Peyer's patch (tissue), 4 donors: Measurements from ENCODE around the gene ARHGAP35. TPM values are rescaled to one million over a fixed set of nuclear protein-coding genes. Genes with fewer than 3 reads are reported as not detected.
A peak's percentile ranks its signal among the peaks of the same experiment; 100 is the strongest.
"Not testable (repeated sequence)": the region's sequence is repeated elsewhere in the genome, so short reads cannot be mapped to it uniquely, and the experiment has no call there.

Source experiments
- DNase-seq, 3 donors: peaks; one replicate each; pipeline ENCODE4 v3.0.0-alpha.2; 2017 to 2019
- H3K27ac ChIP-seq, 4 donors: fragments of 200-600 bp; sonication (generic); one replicate each; pipeline ENCODE4 v1.5.1; 2016 to 2019
- H3K27me3 ChIP-seq, 2 donors: fragments of 200-600 bp; sonication (generic); one replicate each; pipeline ENCODE4 v1.5.1; 2019
- H3K36me3 ChIP-seq, 3 donors: fragments of 200-600 bp; sonication (generic); one replicate each; pipeline ENCODE4 v1.5.1; 2016 to 2019
- H3K4me1 ChIP-seq, 4 donors: fragments of 200-600 bp; sonication (generic); one replicate each; pipeline ENCODE4 v1.5.1; 2016 to 2019
- H3K4me3 ChIP-seq, 4 donors: fragments of 200-600 bp; sonication (generic); 1 replicate in 3 of 4; 2 replicates in 1 of 4; pipeline ENCODE4 v1.5.1; 2016 to 2019; ENCODE audit warnings: mild to moderate bottlenecking in 1 of 4
- H3K9me3 ChIP-seq, 4 donors: fragments of 200-600 bp; sonication (generic); one replicate each; pipeline ENCODE4 v1.5.1; 2016 to 2019; ENCODE audit warnings: mild to moderate bottlenecking in 1 of 4
- POLR2A ChIP-seq, 2 donors: fragments of 450-650 bp; IDR thresholded peaks; one replicate each; pipeline ENCODE4 v1.5.1; 2017; ENCODE audit warnings: antibody characterized with exemption in 2 of 2, mild to moderate bottlenecking in 2 of 2, moderate library complexity in 2 of 2
- total RNA-seq, 4 donors: library from RNA; depleted of rRNA; stranded (reverse); fragments of >200 nt; gene quantifications; one replicate each; pipeline ENCODE4 v1.1.0, GENCODE V29; 2016
- TF ChIP-seq, protein P1 (sequence below), 6 experiments: fragments of 450-650 bp in 4 of 6; fragments of 200-600 bp in 2 of 6; sonication (generic) in 1 of 6; IDR thresholded peaks; one replicate each; pipeline ENCODE4 v1.5.1; 2017 to 2019; ENCODE audit warnings: antibody characterized with exemption in 6 of 6, mild to moderate bottlenecking in 3 of 6, moderate library complexity in 1 of 6

ARHGAP35 gene
- total RNA-seq, 4 donors from 2014 or later: 41.3 to 100 (median 85.4) TPM

DNA sequence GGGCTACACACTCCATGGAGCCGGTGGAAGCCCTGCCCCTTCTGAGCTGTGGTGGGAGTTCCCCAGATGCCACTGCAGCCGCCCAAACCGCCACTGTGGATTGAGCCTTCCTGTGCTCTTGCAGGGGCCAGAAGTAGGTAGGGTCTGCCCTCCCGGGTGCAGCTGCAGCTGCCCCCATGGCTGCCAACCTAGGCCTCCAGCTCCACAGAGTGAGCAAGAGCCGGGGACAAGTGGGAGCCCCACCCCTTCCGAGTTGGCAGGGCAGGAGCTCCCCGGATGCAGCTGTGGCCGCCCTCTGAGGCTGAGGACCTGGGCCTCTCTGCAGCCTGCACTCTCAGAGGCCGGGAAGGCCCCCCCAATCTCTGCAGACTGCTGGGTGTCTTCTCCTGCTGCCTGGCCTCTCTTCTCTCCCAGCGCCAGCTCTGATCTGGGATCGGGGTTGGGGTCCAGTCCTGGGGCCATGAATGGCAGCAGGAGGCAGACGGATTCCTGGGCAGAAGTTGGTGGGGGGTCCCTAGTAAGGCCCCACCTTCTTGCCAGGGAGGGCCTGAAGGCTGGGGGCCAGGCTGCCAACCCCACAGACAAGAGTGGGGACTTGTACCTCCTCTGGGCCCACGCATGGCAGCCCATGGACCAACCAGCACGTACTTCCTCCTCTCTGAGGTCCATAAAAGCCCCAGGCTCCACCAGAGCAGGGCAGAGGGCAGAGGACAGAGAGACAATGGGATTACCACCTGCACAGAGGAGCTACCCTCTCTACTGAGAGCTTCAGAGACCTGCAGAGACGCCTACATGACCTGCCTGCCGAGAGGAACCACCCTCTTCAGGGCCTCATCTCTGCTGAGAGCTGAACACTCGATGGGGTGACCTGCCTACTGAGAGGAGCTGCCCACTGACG is 39.0 kb upstream of the ARHGAP35 start:
- peak overlapping the region; percentile 18 to 83 (median 66) for H3K27ac ChIP-seq
- H3K9me3 ChIP-seq: no peaks in the 10 kb centered on the region
- peaks cover 7 to 25% (median 16%) of the 10 kb centered on the region in 4 donors for H3K4me1 ChIP-seq
- H3K36me3 ChIP-seq: no peaks in the 10 kb centered on the region
- TF ChIP-seq, protein P1, sequence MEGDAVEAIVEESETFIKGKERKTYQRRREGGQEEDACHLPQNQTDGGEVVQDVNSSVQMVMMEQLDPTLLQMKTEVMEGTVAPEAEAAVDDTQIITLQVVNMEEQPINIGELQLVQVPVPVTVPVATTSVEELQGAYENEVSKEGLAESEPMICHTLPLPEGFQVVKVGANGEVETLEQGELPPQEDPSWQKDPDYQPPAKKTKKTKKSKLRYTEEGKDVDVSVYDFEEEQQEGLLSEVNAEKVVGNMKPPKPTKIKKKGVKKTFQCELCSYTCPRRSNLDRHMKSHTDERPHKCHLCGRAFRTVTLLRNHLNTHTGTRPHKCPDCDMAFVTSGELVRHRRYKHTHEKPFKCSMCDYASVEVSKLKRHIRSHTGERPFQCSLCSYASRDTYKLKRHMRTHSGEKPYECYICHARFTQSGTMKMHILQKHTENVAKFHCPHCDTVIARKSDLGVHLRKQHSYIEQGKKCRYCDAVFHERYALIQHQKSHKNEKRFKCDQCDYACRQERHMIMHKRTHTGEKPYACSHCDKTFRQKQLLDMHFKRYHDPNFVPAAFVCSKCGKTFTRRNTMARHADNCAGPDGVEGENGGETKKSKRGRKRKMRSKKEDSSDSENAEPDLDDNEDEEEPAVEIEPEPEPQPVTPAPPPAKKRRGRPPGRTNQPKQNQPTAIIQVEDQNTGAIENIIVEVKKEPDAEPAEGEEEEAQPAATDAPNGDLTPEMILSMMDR (IDR thresholded peaks at IDR 0.05): no peak
- TF ChIP-seq POLR2A (IDR thresholded peaks at IDR 0.05): no peak
- H3K27me3 ChIP-seq: no peaks in the 10 kb centered on the region
- H3K4me3 ChIP-seq: no peak overlapping the region
- DNase-seq: peak in 2 of 3 donors; percentile 85 to 86

DNA sequence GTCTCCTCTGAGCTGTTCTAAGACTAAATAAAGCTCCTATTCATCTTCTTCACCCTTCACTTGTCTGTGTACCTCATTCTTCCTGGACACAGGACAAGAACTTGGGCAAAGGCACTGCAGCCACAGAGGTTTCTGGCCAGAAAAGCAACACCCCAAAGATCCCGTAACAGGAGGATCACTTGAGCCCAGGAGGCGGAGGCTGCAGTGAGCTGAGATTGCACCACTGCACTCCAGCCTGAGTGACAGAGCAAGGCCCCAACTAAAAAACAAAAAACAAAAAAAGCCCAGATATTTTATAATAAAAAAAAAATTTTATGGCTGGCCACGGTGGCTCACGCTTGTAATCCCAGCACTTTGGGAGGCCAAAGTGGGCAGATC is 38.4 kb upstream of the ARHGAP35 start:
- H3K27ac ChIP-seq: peak overlapping the region in 3 of 4 donors; percentile 56 to 83 (median 77)

DNA sequence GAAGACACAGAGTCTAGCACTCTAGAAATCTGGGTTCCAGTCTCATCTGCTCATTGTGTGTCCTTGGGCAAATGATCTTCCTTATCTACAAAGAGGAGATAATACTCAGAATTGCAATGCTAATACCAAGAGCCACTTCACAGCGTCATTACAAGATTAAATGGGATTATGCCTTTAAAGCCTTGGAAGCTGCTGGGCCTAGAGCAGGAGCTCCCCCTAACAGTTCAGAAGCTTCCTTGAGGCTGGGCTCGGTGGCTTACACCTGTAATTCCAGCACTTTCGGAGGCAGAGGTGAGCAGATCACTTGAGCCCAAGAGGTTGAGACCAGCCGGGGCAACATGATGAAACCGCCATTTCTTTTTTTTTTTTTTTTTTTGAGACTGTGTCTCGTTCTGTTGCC is 37.7 kb upstream of the ARHGAP35 start:
- Histone ChIP-seq H3K27ac (peak overlapping the region in 1 of 4 donors; percentile 83), H3K27me3 (no peaks in the 10 kb centered on the region), H3K4me3 (no peak overlapping the region), H3K9me3 (no peaks in the 10 kb centered on the region), H3K36me3 (no peaks in the 10 kb centered on the region), H3K4me1 (peaks cover 7 to 25% (median 16%) of the 10 kb centered on the region in 4 donors)
- DNase-seq: no peak
- TF ChIP-seq POLR2A (IDR thresholded peaks at IDR 0.05): no peak
- TF ChIP-seq, protein P1 (IDR thresholded peaks at IDR 0.05): no peak

More for the DNA sequence above, 38.4 kb upstream of the ARHGAP35 start:
- not testable (repeated sequence) for H3K36me3 ChIP-seq, DNase-seq, H3K9me3 ChIP-seq, H3K4me3 ChIP-seq, H3K27me3 ChIP-seq
- H3K4me1 ChIP-seq: peaks cover 7 to 25% (median 16%) of the 10 kb centered on the region in 4 donors

DNA sequence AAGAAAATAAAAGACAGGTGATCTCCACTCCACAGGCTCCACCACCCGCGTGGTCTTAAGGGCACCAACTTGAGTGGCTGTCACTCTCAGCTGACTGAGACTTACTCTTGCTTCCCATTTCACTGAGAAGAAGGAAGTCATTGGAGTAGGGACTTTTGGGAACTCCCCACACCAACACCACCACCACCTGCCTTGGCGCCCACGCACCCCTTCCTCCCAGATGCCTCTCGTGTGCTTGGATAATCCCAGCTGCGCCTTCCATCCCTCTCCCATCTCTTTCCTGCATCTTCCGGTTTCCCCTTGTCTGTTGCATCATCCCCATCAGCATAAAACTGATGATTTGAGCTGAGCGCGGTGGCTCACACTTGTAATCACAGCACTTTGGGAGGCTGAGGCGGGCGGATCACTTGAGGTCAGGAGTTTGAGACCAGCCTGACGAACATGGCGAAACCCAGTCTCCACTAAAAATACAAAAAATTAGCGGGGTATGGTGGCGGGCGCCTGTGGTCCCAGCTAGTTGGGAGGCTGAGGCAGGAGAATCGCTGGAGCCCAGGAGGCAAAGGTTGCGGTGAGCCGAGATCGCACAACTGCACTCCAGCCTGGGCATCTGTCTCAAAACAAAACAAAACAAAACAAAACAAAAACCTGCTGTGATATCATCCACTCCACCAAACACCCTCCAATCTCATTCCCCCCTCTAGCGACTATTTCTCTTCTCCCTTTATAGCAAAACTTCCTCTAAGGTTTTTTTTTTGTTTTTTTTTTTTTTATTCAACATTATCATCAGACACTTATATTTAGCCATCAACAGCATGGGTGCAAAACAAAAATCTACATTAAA is 35.7 kb upstream of the ARHGAP35 start:
- Histone ChIP-seq H3K9me3 (no peaks in the 10 kb centered on the region), H3K36me3 (no peaks in the 10 kb centered on the region), H3K4me3 (no peak overlapping the region), H3K27ac (peak overlapping the region in 3 of 4 donors; percentile 48 to 75 (median 51)), H3K27me3 (no peaks in the 10 kb centered on the region), H3K4me1 (peaks cover 7 to 23% (median 14%) of the 10 kb centered on the region in 4 donors)
- TF ChIP-seq POLR2A (IDR thresholded peaks at IDR 0.05): no peak
- TF ChIP-seq, protein P1 (IDR thresholded peaks at IDR 0.05): peak in 1 of 6 experiments; percentile 28
- peak in 1 of 3 donors; percentile 35 for DNase-seq

DNA sequence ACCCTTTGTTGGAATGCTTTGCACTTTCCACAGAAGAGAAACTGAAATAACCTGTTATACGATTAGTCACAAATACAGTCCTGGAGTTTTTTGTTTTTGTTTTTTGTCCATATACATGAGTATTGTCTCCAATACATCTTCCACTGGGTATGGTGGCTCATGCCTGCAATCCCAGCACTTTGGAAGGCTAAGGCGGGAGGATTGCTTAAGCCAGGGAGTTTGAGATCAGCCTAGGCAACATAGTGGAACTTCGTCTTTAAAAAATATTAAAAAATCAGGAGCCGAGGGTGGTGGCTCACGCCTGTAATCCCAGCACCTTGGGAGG is 35.1 kb upstream of the ARHGAP35 start:
- DNase-seq: no peak
- TF ChIP-seq, protein P1 (IDR thresholded peaks at IDR 0.05): no peak
- TF ChIP-seq POLR2A (IDR thresholded peaks at IDR 0.05): no peak
- no peaks in the 10 kb centered on the region for H3K36me3 ChIP-seq
- H3K4me3 ChIP-seq: no peak overlapping the region
- no peaks in the 10 kb centered on the region for H3K9me3 ChIP-seq
- no peaks in the 10 kb centered on the region for H3K27me3 ChIP-seq
- peaks cover 7 to 17% (median 12%) of the 10 kb centered on the region in 4 donors for H3K4me1 ChIP-seq
- no peak overlapping the region for H3K27ac ChIP-seq
